DMS 273 (cell line): Measurements from ENCODE around the gene SGCD.

Experiments
- DNase-seq: peaks from one replicate; lab custom pipeline; 2025; ENCODE audit not compliant: unreplicated experiment; lab: John Stamatoyannopoulos, UW

Gene SGCD

GRCh38 chr5:156400231-156400986 is 73.4 kb downstream of the SGCD start:
- peak; percentile 53 for DNase-seq

GRCh38 chr5:156401804-156402203 is 74.8 kb downstream of the SGCD start:
- peak; percentile 28 for DNase-seq

- peak; percentile 92 for DNase-seq
These were observed 75.5 kb downstream of the SGCD start for GRCh38 chr5:156402387-156402921.

- peak; percentile 41 for DNase-seq
These were observed 79.0 kb downstream of the SGCD start for GRCh38 chr5:156405988-156406387.

- no peak for DNase-seq
These were observed 80.3 kb downstream of the SGCD start for GRCh38 chr5:156407251-156407650.

- DNase-seq = no peak
These were observed 82.9 kb downstream of the SGCD start for GRCh38 chr5:156409834-156410233.

GRCh38 chr5:156411185-156411613 is 84.2 kb downstream of the SGCD start:
- DNase-seq = peak; percentile 80

- no peak for DNase-seq
These were observed 85.0 kb downstream of the SGCD start for GRCh38 chr5:156411957-156412356.

- DNase-seq = peak; percentile 67
These were observed 87.4 kb downstream of the SGCD start for GRCh38 chr5:156414391-156414790.

- no peak for DNase-seq
These were observed 92.7 kb downstream of the SGCD start for GRCh38 chr5:156419661-156420060.

- DNase-seq = no peak
These were observed 93.7 kb downstream of the SGCD start for GRCh38 chr5:156420665-156421064.

GRCh38 chr5:156421798-156422197 is 94.8 kb downstream of the SGCD start:
- DNase-seq = no peak

GRCh38 chr5:156423597-156423996 is 96.6 kb downstream of the SGCD start:
- no peak for DNase-seq

- DNase-seq = no peak
These were observed 100.4 kb downstream of the SGCD start for GRCh38 chr5:156427315-156427714.

GRCh38 chr5:156431956-156432829 is 105.2 kb downstream of the SGCD start:
- DNase-seq = no peak

- no peak for DNase-seq
These were observed 105.8 kb downstream of the SGCD start for GRCh38 chr5:156432830-156433105.

GRCh38 chr5:156434471-156434870 is 107.5 kb downstream of the SGCD start:
- peak; percentile 35 for DNase-seq

GRCh38 chr5:156435101-156435500 is 108.1 kb downstream of the SGCD start:
- DNase-seq = no peak

GRCh38 chr5:156438076-156438475 is 111.1 kb downstream of the SGCD start:
- DNase-seq = peak; percentile 65

GRCh38 chr5:156444753-156445291 is 117.9 kb downstream of the SGCD start:
- DNase-seq = peak; percentile 19

GRCh38 chr5:156446526-156446925 is 119.6 kb downstream of the SGCD start:
- DNase-seq = peak; percentile 36

GRCh38 chr5:156450778-156451177 is 123.8 kb downstream of the SGCD start:
- no peak for DNase-seq
